ENCODE results near the gene LCP2. TPM values are rescaled to one million over a fixed set of nuclear protein-coding genes. Genes with fewer than 3 reads are reported as not detected.

Gene LCP2
- total and polyA plus RNA-seq, 2 experiments from 2014 or later: 0.80 TPM; not detected in 1

GRCh38 chr5:170310256-170310926 lies 12.8 kb upstream of the LCP2 start:
- no peak overlapping the region for H2AFZ ChIP-seq
- no peaks in the 10 kb centered on the region for H3K9me2 ChIP-seq (replicated peaks; ENCODE audit: insufficient read depth)
- H3K79me2 ChIP-seq: no peaks in the 10 kb centered on the region
- no peaks in the 10 kb centered on the region for H4K20me1 ChIP-seq (ENCODE audit: insufficient read depth, poor library complexity, severe bottlenecking)
- TF ChIP-seq EZH2phosphoT487 (IDR thresholded peaks at IDR 0.05; ENCODE audit: low read depth, severe bottlenecking, unreplicated experiment) (no peak), CTCF (IDR thresholded peaks at IDR 0.05; ENCODE audit: poor library complexity) (no peak), EZH2 (IDR thresholded peaks at IDR 0.05; ENCODE audit: borderline replicate concordance) (no peak)
- H3K9me3 ChIP-seq (ENCODE audit: low read depth): no peaks in the 10 kb centered on the region
- H3K27me3 ChIP-seq: no peaks in the 10 kb centered on the region
- H3K4me2 ChIP-seq: no peak overlapping the region
- no peaks in the 10 kb centered on the region for H3K36me3 ChIP-seq (replicated peaks; ENCODE audit: insufficient read depth, low read depth)
- 83% methylated on average over 5 of the region's 5 CpGs for WGBS (ENCODE audit: low lambda C conversion rate, missing lambda C conversion rate)
- no peak overlapping the region for H3K27ac ChIP-seq
- H3K4me3 ChIP-seq: no peak overlapping the region
- DNase-seq (ENCODE audit: low spot score): no peak
- H3K4me1 ChIP-seq (ENCODE audit: insufficient read depth): peaks cover 1% of the 10 kb centered on the region

DNA sequence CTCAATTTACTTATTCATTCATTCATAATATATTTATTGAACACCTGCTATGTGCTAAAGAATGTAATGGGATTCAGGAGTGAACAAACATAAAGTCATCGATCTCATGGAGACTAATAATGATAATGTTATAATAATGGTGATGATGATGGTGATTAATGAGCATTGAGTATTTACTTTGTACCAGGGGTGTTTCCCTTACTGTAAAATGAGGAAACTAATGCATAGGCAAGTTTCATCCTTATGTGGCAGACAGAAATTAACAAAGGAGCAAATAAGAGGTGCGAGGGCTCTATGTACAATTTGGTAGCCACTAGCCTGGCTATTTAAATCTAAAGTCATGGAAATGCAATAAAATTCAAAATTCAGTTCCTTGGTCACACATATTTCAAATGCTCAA lies 11.1 kb upstream of the LCP2 start:
- no peak for TF ChIP-seq EZH2 (IDR thresholded peaks at IDR 0.05; ENCODE audit: borderline replicate concordance)
- TF ChIP-seq CTCF (IDR thresholded peaks at IDR 0.05; ENCODE audit: poor library complexity): no peak
- no peak for TF ChIP-seq EZH2phosphoT487 (IDR thresholded peaks at IDR 0.05; ENCODE audit: low read depth, severe bottlenecking, unreplicated experiment)
- H3K9me3 ChIP-seq (ENCODE audit: low read depth): no peaks in the 10 kb centered on the region
- no peaks in the 10 kb centered on the region for H4K20me1 ChIP-seq (ENCODE audit: insufficient read depth, poor library complexity, severe bottlenecking)
- H3K4me2 ChIP-seq: no peak overlapping the region
- WGBS (ENCODE audit: low lambda C conversion rate, missing lambda C conversion rate): 98% methylated on average over 2 of the region's 2 CpGs
- no peaks in the 10 kb centered on the region for H3K9me2 ChIP-seq (replicated peaks; ENCODE audit: insufficient read depth)
- H3K79me2 ChIP-seq: no peaks in the 10 kb centered on the region
- H2AFZ ChIP-seq: no peak overlapping the region
- no peaks in the 10 kb centered on the region for H3K27me3 ChIP-seq
- H3K36me3 ChIP-seq (replicated peaks; ENCODE audit: insufficient read depth, low read depth): no peaks in the 10 kb centered on the region
- no peak for DNase-seq (ENCODE audit: low spot score)
- H3K4me3 ChIP-seq: no peak overlapping the region
- H3K27ac ChIP-seq: peak overlapping the region; percentile 84
- H3K4me1 ChIP-seq (ENCODE audit: insufficient read depth): no peaks in the 10 kb centered on the region

GRCh38 chr5:170307575-170308465 lies 10.2 kb upstream of the LCP2 start:
- 55% methylated on average over 15 of the region's 15 CpGs for WGBS (ENCODE audit: low lambda C conversion rate, missing lambda C conversion rate)

More at GRCh38 chr5:170307575-170308465, 10.2 kb upstream of the LCP2 start:
- Histone ChIP-seq H3K27ac (peak overlapping the region; percentile 84), H3K4me1 (ENCODE audit: insufficient read depth) (no peaks in the 10 kb centered on the region), H3K4me2 (no peak overlapping the region), H3K4me3 (no peak overlapping the region), H4K20me1 (ENCODE audit: insufficient read depth, poor library complexity, severe bottlenecking) (no peaks in the 10 kb centered on the region), H3K79me2 (no peaks in the 10 kb centered on the region), H2AFZ (no peak overlapping the region), H3K36me3 (replicated peaks; ENCODE audit: insufficient read depth, low read depth) (no peaks in the 10 kb centered on the region), H3K9me2 (replicated peaks; ENCODE audit: insufficient read depth) (no peaks in the 10 kb centered on the region), H3K9me3 (ENCODE audit: low read depth) (no peaks in the 10 kb centered on the region), H3K27me3 (no peaks in the 10 kb centered on the region)
- peak; percentile 83 for DNase-seq (ENCODE audit: low spot score)
- TF ChIP-seq CTCF (IDR thresholded peaks at IDR 0.05; ENCODE audit: poor library complexity): no peak
- no peak for TF ChIP-seq EZH2 (IDR thresholded peaks at IDR 0.05; ENCODE audit: borderline replicate concordance)
- TF ChIP-seq EZH2phosphoT487 (IDR thresholded peaks at IDR 0.05; ENCODE audit: low read depth, severe bottlenecking, unreplicated experiment): no peak

All from hepatocyte (in vitro differentiated cells).